GM18499 (cell line): ENCODE measurements around the gene AIFM1.
"Not testable (repeated sequence)": the region's sequence is repeated elsewhere in the genome, so short reads cannot be mapped to it uniquely, and the experiment has no call there.

Experiments
- ATAC-seq: cut with Tn5 transposase; IDR thresholded peaks from one replicate; pipeline ENCODE4 v1.9.1; 2021; ENCODE audit warnings: moderate number of reproducible peaks; ENCODE audit not compliant: insufficient read depth, unreplicated experiment

Gene AIFM1

DNA sequence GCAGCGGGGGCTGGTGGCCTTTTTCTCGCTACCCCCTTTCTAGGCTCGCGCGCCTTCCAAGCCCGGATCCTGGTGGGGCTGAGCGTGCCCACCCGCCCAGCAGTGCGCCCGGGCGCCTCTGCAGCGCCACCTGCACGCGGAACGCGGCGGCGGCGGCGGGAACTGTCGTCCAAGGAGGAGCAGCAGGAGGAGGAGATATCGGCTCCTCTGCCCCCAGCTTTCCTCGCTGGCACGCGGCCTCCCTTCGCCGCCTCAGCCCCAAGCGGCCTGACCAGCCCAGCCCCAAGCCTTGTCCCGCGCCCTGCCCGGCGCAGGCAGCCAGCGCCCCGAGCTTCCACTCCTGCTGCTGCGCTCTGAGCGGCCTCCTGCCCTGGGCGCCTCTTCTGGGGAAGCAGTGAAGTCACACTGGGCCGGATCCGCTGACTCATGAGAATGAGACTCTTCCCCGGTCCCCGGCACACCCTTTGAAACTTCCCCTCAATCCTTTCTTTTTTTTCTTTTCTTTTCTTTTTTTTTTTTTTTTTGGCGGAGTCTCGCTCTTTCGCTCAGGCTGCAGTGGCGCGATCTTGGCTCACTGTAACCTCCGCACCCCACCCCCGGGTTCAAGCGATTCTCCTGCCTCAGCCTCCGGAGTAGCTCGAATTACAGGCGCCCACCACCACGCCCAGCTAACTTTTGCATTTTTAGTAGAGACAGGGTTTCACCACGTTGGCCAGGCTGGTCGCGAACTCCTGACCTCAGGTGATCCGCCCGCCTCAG is 44.7 kb downstream of the AIFM1 start:
- ATAC-seq, result no peak

GRCh38 chrX:130120321-130120731 is 45.3 kb downstream of the AIFM1 start:
- no peak for ATAC-seq

DNA sequence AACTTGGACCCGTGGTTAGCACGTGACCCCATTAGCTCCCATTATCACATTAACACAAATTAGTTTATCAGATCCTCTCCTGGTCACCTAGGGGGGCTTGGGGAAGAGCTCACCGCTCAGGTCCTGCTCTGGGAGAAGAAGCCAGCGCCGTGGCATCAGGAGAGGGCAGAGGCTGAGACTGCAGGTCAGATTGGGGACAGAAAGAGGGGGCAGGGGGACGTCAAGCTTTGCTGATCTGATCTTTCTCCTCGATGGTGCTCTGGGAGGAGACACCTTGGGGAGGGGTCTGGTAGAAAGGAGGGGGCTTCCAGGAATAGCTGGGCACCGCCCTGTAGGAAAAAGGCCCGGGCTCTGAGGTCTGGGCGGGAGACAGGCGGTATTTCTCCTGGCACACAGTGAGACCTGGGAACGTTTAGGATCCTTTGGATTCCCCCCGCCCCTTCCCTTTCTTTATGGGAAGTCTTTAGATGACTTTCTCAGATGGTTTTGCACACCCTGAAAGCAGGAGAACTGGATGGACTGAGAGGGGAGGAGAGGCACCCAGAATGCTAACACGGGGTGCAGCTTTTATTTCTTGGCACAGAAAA is 46.2 kb downstream of the AIFM1 start:
- no peak for ATAC-seq

- ATAC-seq, result no peak
Observed at GRCh38 chrX:130118441-130119311, 47.0 kb downstream of the AIFM1 start.

DNA sequence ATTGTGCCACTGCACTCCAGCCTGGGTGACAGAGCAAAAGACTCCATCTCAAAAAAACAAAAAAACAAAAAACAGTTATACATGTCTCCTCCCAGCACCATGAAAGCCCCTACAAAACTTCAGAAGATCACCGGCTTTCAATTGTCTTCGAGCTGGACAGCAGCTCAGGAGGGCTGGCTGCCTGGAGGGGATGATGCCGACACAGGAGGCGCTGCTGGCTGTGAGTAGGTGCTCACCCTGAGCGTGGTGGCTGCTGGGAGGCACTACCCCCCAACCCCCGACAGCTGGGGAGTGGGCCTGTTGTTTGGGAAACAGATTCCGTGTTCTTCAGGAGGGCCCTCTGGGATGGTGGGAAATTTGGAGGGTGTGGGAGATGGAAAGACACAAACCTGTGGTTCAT is 48.5 kb downstream of the AIFM1 start:
- ATAC-seq, result no peak

DNA sequence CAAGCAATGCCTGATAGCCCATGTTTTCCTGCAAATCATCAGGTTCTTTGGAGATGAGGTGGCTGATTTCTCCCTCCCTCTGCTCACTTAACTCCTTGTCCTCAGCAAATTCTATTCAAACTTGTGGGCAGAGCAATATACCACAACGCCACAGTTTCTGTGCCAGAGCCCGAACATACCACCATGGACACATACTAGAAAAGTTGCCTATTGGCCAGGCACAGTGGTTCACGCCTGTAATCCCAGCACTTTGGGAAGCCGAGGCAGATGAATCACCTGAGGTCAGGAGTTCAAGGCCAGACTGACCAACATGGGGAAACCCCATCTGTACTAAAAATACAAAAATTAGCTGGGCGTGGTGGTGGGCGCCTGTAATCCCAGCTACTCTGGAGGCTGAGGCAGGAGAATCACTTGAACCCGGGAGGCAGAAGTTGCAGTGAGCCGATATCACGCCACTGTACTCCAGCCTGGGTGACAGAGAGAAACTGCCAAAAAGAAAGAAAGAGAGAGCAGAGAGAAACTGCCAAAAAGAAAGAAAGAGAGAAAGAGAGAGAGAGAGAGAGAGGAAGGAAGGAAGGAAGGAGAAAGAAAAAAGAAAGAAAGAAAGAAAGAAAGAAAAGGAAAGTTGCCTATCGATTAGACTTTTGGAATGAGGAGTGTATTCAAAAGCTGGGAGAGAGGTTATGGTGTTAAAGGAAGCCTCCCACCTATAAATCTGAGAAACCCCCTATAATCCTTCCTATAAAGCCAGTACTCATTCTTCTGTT is 50.3 kb downstream of the AIFM1 start:
- not testable (repeated sequence) for ATAC-seq

DNA sequence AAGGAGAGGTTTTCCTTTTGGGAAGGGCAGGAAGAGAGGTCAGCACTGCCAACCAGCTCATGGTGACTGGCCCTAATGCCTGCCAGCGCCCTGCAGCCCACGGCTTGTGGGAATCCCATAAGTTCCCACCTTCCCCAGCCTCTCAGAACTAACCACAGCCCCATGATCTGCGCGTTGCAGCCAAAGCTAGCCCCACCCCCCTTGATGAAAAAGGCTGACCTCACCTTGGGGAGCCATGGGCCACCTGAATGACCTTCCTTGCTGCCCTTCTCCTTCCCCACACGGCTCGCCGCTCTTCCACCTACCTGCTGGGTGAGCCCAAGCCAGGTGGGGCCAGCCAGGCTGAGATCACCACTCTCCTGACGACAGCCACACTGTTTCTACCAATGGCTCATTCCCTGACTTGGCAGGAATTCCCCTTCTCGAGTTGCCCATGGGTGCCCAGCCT is 51.5 kb downstream of the AIFM1 start:
- no peak for ATAC-seq

DNA sequence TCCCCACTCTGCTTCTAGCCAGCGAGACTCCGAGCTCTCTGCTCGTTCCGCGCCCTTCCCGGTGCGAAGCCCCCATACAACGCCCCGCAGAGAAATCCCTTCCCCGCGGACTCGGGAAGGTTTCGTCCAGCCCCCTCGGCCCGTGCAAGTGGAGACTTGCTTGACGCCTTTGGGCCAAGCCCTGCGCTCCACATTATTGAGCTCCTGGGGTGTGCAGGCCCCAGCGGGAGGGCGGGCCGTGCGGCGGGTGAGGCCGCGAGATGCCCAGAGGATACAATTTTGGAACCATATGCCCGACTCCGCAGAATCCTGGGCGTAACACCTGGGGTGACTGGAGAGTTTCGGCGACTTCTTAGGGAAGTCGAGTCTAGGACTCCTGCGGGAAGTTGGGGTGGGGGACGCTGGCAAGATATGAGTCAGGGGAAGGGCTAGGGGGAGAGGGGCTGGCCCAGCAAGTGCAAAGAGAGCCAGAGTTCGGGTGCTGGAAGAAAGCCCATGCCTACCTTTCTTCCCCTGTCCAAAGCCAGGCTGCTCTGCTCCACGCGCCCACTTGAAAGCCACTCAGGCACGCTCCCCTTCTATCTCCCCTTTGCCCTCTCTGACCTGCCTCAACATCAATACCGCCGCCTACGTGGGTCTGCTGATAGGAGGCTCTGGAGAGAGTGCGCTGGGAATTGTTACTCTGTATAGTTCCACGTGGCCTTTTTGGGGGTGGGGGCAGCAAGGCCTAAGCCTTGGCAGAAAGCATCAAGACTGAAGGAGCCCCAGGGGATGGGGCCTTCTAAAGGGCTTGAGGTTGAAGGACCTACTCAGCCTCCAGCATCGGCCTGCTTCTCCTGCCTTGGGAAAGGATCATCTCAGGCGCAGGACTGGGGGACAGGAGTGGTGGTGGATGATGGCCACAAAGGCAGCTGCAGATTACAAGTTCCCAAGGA is 54.2 kb downstream of the AIFM1 start:
- ATAC-seq, result no peak

- no peak for ATAC-seq
Observed at GRCh38 chrX:130110379-130111219, 55.0 kb downstream of the AIFM1 start, which contains the start of gene ELF4. ELF4 (minus strand) TSS chrX:130110497; CDS start chrX:130081330, 29,167 bp downstream.

DNA sequence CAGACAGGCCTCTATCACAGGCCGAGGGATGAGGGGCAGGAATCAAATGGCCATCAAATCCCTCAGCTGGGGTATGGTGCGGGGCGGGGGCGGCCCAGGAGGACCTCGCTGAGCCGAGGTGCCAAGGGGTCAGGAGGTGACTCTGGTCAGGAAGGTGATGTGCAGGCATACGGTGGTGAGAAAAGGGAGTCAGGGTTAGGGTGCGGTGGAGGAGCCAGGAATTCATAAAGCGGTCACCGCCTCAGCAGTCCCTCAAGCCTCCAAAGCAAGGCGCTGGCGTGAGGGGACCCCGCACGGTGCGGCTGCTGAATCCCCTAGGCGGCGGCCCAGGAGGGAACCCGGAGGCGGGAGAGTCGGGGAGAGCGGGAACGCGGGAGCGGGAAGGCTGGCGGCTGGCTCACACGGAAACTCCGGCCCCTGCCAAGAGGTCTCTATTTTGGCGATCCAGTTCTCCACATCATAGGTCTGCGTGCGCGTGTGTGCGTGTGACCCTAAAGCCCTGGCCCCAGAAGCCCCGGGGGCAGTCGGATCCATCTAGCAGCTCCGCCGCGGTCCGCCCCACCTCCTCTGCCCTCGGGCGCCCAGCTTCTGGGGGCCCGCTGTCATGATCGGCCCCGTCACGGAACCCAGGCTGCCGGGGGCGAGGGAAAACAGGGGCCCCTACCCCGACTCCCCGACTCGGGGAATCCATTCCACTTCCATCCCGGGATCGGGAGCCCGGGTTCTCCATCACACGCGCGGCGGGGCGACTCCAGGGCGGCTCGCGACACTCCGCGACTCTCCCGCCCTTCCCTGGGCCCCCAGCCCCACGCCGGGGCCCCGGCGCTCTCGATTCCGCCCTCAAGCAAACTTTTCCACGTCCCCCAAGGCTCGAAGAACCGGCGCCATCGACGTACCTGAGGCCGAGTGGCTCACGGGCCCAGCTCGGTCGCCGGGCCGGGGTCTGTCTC is 55.9 kb downstream of the AIFM1 start:
- ATAC-seq, result no peak

- ATAC-seq, result no peak
Observed at GRCh38 chrX:130108647-130109428, 56.8 kb downstream of the AIFM1 start.

DNA sequence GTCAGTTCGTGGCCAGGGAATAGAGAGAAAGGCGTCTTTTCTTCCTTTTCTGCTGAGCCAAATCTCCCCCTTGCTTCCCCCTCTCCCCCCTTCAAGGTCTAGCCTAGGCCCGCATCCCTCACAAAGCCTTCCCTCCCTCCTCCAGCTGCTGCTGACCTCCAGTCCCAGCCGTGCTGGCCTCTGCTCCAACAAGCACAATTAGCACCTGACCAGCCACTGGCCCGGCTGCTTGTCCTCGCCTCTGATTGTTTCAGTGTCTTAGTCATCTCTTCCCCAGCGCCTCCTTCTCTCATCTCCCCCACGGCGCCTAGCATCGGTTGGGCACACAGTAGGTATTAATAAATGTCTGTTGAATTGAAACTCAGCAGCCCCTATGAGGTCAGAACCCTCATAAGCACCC is 59.6 kb downstream of the AIFM1 start:
- ATAC-seq, result no peak

DNA sequence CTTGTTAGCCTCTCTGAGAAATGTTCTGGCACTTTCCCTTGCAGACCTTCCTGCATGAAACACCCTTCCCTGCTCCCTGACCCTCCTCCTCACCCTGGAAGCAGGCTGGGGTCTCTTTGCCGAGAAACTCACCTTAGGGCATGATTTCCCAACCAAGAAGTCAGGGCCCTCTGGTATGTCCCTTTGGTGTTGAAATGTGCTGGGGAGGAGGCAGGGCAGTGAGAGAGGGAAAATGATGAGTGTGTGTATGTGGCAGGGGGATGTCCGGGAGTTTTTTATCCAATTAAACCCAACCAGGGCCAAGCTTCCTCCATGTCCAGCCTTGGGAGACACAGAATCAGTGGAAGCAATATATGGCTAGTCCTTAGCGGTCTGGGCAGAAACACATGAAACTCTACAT is 60.4 kb downstream of the AIFM1 start:
- no peak for ATAC-seq

GRCh38 chrX:130103605-130104004 is 62.0 kb downstream of the AIFM1 start:
- no peak for ATAC-seq

DNA sequence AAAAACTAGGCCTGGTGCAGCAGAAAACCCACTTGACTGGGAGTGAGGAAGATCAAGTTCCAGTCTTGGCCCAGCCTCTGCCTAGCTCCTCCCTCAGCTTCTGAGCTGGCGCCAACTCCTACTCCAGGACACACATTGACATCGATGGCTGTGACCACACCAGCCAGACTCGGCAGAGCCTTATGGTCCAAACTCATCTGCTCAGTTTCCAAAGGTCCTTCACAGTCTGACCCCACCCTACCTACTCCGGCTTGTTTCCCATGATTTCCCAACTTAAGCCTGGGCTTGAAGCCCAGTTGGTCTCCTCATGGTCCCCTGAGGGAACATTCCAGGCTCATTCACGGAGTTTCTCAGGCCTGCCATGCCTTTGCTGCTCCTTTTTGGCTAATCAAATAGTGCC is 65.5 kb downstream of the AIFM1 start:
- ATAC-seq, result no peak

- ATAC-seq, result no peak
Observed at GRCh38 chrX:130098210-130098552, 67.5 kb downstream of the AIFM1 start.
